HG03060 (cell line): ENCODE measurements around the gene CACNA2D3.

Source experiments
- ATAC-seq: cut with Tn5 transposase; IDR thresholded peaks from one replicate; pipeline ENCODE4 v1.9.1; 2021; ENCODE audit warnings: low read depth, moderate number of reproducible peaks; ENCODE audit not compliant: unreplicated experiment

CACNA2D3 gene

GRCh38 chr3:54321520-54321919 lies 199.2 kb downstream of the CACNA2D3 start:
- ATAC-seq: no peak

- ATAC-seq: no peak
Observed at GRCh38 chr3:54322354-54322753, 200.0 kb downstream of the CACNA2D3 start.

DNA sequence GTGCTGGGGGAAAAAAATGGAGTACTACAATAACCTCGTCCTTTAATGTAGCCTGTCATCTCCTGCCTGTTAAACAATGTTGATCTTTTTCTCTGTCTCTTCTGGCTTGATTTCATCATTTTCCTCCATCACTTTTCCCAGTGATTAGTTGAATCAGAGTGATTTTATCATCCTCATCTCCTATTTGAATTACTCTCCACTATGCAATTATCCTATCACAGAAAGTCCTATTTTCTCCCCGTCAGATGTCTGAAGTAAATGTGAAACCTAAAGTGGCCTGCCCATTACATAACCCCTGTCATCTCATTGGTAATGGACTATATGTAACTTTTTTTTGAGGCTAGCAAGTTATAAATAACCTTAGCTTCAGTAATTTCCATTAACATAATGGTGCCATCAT lies 201.8 kb downstream of the CACNA2D3 start:
- ATAC-seq: no peak

- no peak for ATAC-seq
Observed at GRCh38 chr3:54326951-54327350, 204.6 kb downstream of the CACNA2D3 start.

DNA sequence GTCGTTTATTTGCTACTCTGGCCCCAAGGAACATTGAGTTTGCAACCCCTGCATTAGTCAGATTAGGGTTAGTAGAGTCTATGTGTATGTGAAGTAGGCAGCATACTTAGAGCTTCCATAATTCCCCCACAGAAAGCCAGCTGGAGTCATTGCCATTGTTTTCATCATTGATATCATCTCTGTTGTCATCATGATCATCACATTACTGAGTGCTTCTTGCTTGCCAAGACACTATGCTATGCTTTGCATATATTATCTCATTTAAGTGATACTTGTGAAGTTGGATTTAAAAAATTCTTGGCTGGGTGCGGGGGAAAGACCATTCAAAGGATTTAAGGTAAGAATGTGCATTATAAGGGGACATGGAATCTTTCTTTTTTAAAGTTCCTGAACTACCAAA lies 209.0 kb downstream of the CACNA2D3 start:
- no peak for ATAC-seq

GRCh38 chr3:54337846-54338245 lies 215.5 kb downstream of the CACNA2D3 start:
- no peak for ATAC-seq

DNA sequence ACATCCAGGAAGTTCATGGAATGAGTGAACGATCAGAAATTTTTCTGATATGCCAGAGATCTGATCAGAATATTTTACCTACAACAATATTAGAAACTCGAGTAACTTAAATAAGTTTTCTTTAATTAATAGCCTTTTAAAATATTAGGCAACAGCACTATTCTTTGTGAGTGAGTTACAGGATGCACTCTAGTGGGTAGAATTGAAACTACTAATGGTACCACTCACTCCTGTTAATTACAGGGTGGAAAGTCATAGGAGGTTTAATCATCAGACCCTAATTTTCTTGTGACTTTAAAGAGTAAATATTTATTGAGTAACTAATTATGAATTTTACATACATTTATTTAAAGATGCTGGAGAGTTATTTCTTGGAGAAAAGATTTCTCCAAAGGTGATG lies 217.3 kb downstream of the CACNA2D3 start:
- ATAC-seq: no peak

- no peak for ATAC-seq
Observed at GRCh38 chr3:54341811-54342210, 219.5 kb downstream of the CACNA2D3 start.

DNA sequence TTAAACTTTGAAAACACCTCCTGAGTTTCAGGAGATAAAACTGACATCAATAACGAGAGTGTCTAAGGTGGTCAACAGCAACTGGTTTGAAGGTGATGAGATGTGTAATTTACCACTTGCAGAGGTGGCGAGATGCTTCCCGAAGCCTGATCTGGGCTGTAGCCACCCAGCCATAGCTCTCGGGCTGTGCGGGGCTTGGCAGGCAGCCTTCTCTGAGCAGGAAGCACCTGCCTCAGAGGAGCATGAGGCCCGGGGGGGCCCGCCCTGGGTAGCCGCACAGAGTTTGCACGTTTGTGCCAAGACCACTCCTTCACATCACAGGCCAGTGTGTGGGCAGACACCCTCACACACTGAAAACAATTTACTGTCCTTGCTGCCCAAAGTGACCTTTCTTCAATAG lies 220.3 kb downstream of the CACNA2D3 start:
- no peak for ATAC-seq

DNA sequence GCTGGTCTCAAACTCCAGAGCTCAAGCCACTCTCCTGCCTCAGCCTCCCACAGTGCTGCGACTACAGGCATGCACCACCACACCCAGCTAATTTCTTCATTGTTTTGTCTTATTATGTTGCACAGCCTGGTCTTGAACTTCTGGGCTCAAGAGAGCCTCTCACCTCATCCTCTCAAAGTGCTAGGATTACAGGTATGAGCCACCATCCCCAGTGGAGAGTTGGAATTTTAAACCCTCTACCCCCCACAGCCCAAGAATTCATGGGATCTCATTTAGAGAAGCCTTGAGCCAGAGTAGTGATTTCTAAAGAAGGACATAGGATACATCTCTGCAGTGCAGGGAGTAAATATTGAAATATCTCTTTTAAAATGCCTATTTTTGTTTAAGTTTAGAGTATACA lies 221.1 kb downstream of the CACNA2D3 start:
- no peak for ATAC-seq

DNA sequence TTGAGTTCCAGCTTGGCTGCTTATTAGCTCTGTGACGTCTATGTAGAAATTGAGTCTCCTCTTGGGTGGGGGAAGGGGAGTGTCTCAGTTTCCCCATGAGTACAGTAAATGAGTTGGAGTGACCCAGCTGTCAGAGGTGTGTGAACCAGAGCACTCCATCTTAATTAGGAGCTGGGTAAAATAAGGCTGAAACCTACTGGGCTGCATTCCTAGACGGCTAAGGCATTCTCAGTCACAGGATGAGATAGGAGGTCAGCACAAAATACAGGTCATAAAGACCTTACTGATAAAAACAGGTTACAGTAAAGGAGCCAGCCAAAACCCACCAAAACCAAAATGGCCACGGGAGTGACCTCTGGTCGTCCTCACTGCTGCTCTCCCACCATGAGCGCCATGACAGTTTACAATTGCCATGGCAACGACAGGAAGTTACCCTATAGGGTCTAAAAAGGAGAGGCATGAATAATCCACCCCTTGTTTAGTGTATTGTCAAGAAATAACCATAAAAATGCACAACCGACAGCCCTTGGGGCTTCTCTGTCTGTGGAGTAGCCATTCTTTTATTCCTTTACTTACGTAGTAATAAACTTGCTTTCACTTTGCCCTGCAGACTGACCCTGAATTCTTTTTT lies 222.4 kb downstream of the CACNA2D3 start:
- ATAC-seq: no peak

DNA sequence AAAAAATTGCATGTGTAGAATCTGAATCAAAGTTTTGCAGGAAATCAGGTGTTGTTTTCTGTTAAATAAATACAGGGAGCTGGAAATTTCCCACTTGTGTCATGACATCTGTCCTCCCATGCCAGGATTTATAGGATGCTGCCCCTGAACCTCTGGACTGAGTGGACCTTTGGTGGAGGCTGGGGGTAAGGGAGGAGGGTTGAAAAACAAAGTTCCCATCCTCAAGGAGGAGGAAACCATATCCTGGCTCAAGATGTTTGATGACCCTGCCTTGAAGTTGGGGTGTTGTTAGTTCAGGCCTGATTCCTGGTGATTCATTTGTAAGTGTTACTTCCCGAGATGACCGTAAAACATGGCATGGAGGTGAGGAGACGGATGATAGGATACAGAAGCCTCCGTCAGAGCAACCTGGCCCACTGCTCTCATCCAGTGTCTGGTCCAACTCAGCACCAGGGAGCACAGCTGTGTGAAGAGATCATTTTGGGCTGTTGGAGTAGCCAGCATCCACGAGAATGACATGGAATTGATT lies 223.6 kb downstream of the CACNA2D3 start:
- ATAC-seq: no peak

GRCh38 chr3:54347060-54347459 lies 224.7 kb downstream of the CACNA2D3 start:
- no peak for ATAC-seq

DNA sequence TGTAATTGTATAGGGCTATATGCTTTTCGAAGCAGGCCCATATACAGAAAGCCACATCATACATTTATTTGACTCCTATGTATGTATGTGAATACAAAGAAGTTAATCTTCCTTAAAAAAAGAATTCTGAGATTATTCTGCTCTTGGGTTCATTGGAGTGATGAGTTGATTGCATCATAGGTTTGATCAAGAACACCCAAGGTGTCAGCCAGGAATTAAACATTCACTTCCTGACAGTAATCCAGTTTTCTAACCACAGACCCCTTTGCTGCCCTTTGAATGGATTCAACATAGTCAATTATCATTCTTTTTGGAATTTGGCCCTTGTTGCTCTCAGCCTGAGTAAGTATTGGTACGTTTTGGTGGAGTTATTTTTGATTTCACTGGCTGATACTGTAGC lies 225.6 kb downstream of the CACNA2D3 start:
- ATAC-seq: no peak

DNA sequence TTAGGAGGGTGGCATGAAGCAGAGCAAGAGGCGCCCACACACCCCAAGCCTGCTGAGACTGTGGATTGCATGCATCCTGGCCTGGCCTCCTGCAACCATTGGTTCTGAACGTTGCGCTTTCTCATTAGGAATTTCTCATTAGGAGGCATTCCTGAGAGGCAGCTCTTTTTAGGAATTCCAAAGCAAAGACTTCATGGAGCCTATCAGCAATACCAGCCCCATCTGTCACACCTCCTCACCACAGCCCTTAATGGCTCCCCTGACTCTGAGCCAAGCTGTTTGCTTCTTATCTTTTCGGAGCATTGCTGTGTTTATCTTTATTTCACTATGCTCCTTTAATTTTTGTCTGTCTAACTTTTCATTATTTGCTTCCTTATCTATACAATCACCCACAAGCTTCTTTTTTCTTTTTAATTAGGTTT lies 226.9 kb downstream of the CACNA2D3 start:
- no peak for ATAC-seq

DNA sequence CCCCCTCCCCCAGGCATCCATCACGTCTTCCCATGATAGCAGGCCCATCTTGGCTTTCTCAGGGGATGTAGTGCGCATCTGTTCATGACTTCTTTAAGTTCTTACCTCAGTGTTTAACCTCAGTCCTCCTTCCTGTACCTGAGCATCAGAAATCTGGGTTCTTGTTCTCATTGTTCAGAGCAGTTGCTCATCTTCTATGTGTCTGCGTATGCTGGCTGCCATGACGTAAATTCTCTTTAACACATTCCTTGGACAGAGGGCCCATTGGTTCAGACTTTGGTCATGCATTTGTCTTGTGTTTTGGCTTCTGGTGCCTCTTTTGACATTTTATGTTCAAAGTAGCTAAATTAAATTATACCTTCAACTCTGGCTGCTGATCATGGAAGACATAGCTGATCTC lies 227.3 kb downstream of the CACNA2D3 start:
- no peak for ATAC-seq

GRCh38 chr3:54353546-54353945 lies 231.2 kb downstream of the CACNA2D3 start:
- ATAC-seq: no peak

GRCh38 chr3:54353946-54354345 lies 231.6 kb downstream of the CACNA2D3 start:
- no peak for ATAC-seq

DNA sequence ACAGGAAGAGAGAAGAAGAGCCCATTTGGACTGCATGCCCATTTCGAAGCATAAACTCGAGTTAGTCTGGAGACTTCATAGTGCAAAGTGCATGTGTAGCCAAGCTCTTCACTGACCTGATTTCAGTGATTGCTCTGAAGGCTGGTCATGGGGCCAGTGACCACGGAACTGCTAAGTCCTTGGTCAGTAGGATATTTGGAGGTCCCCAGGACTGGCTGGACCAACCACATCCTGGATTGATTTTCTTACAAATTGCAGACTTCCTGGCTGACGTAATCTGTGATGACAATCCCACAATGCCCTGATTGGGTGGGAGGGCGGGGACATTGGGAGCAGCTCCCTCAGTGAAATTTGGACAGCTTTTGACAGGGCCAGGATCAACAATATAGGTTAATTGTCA lies 233.4 kb downstream of the CACNA2D3 start:
- ATAC-seq: no peak

- ATAC-seq: no peak
Observed at GRCh38 chr3:54356261-54357045, 234.1 kb downstream of the CACNA2D3 start.

- no peak for ATAC-seq
Observed at GRCh38 chr3:54357301-54357700, 234.9 kb downstream of the CACNA2D3 start.

GRCh38 chr3:54358316-54358715 lies 236.0 kb downstream of the CACNA2D3 start:
- no peak for ATAC-seq
